ENCODE measurements around the gene PPM1N.

Gene PPM1N

GRCh38 chr19:45471111-45471930 is 26.9 kb upstream of the PPM1N start:
- DNase-seq, result no peak

DNA sequence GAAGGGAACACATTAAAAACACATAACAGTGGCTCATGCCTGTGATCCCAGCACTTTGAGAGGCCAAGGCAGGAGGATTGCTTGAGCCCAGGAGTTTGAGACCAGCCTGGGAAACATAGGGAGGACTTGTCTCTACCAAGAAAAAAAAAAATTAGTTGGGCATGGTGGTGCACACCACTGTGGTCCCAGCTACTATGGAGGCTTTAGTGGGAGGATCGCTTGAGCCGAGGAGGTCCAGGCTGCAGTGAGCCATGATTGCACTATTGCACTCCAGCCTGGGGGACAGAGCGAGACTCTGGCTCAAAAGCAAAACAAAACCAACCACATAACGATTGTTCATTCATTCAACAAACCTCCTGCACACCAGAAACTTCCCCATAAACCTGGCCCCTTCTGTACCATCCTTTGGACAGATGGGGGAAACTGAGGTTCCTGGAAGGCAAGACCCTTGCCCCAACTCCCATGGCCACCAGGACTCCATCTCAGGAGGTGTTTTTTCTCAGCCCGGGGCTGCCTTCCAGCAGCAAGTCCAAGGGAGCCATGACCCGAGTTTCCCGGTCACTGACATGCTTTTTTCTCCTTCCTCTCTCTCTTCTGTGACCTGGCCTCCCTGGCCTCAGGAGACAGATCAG is 26.2 kb upstream of the PPM1N start:
- DNase-seq, result no peak

DNA sequence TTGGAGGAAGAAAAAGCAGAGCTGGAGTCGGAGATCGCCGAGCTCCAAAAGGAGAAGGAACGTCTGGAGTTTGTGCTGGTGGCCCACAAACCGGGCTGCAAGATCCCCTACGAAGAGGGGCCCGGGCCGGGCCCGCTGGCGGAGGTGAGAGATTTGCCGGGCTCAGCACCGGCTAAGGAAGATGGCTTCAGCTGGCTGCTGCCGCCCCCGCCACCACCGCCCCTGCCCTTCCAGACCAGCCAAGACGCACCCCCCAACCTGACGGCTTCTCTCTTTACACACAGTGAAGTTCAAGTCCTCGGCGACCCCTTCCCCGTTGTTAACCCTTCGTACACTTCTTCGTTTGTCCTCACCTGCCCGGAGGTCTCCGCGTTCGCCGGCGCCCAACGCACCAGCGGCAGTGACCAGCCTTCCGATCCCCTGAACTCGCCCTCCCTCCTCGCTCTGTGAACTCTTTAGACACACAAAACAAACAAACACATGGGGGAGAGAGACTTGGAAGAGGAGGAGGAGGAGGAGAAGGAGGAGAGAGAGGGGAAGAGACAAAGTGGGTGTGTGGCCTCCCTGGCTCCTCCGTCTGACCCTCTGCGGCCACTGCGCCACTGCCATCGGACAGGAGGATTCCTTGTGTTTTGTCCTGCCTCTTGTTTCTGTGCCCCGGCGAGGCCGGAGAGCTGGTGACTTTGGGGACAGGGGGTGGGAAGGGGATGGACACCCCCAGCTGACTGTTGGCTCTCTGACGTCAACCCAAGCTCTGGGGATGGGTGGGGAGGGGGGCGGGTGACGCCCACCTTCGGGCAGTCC is 25.5 kb upstream of the PPM1N start:
- no peak for DNase-seq

- no peak for DNase-seq
These were observed 24.9 kb upstream of the PPM1N start for GRCh38 chr19:45473367-45473681.

- DNase-seq, result no peak
These were observed 24.3 kb upstream of the PPM1N start for GRCh38 chr19:45473682-45474605.

GRCh38 chr19:45474606-45475521 is 23.4 kb upstream of the PPM1N start:
- no peak for DNase-seq

GRCh38 chr19:45475537-45476291 is 22.5 kb upstream of the PPM1N start:
- DNase-seq, result no peak

- DNase-seq, result no peak
These were observed 21.9 kb upstream of the PPM1N start for GRCh38 chr19:45476304-45476703.

- DNase-seq, result no peak
These were observed 21.1 kb upstream of the PPM1N start for GRCh38 chr19:45477186-45477585.

- DNase-seq, result no peak
These were observed 20.4 kb upstream of the PPM1N start for GRCh38 chr19:45477713-45478453.

- peak; percentile 61 for DNase-seq
These were observed 19.6 kb upstream of the PPM1N start for GRCh38 chr19:45478454-45479238.

- no peak for DNase-seq
These were observed 15.2 kb upstream of the PPM1N start for GRCh38 chr19:45483033-45483432.

DNA sequence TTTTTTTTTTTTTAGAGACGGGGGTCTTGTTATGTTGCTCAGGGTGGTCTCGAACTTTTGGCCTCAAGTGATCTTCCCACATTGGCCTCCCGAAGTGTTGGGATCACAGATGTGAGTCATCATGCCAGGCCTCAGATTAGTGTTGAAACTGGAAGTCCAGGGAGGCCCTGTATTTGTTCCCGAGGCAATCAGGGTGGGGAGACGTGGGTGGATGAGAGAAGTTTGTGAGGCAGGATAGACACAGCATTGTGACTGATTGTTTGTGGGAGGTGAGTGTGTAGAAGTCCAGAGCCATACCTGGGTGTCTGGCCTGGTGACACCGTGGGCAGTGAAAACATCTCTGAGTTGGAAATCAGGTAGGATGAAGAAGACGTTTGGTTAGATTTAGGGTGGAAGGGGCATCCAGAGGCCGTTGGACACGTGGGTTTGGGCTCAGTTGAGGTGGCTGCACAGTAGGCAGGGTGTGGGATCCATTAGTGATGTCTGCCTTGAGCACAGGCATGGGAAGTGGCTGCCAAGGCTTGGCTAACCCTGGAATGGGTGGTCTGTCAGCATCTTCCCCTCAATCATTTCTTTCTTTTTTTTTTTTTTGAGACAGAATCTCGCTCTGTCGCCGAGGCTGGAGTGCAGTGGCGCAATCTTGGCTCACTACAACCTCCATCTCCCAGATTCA is 13.8 kb upstream of the PPM1N start:
- no peak for DNase-seq

GRCh38 chr19:45485305-45486077 is 12.8 kb upstream of the PPM1N start:
- peak; percentile 87 for DNase-seq

- no peak for DNase-seq
These were observed 9.5 kb upstream of the PPM1N start for GRCh38 chr19:45488708-45489107.

GRCh38 chr19:45489216-45489855 is 8.9 kb upstream of the PPM1N start:
- DNase-seq, result no peak

DNA sequence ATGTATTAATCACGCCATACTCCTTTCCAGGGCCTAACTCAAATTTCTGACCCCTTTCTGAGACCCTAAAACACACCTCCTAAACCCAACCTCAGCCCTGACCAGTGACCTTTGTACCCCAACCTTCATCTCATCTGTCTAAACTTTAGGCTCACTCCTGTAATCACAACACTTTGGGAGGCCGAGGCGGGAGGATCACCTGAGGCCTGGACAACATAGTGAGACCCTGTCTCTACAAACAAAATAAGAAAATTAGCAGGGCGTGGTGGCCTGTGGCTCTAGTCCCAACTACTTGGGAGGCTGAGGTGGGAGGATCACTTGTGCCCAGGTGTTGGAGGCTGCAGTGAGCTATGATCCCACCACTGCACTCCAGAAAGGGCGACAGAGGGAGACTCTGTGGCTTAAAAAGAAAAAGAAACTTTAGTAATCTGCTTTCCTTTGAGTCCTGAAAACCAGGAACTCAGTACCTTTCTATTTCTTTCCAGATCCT is 6.1 kb upstream of the PPM1N start:
- no peak for DNase-seq

Measured in GOT3 (cell line).